GM18511 (cell line): ENCODE measurements around the gene TENM3.

ENCODE experiments used
- ATAC-seq: cut with Tn5 transposase; IDR thresholded peaks from one replicate; pipeline ENCODE4 v1.9.1; 2021; ENCODE audit warnings: mild to moderate bottlenecking, moderate library complexity; ENCODE audit not compliant: unreplicated experiment

The TENM3 gene

DNA sequence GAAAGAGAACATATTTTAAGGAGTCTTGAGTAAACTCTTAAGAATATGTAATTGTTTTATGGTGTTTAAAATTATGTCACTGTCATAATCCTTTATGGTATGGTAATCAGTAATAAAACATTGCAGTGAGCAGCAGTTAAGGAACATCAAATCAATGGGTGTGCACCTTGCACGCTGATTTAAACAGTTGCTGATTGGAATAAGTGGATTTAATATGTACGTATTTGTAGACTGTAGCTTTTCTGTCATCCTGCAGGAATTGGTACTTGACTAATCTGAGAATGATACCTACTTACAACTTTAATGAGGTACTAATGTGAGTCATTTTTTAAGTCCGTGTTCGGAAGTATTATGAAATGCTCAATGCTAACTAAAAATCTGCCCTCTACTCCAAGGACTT, 461.7 kb downstream of the TENM3 start:
- no peak for ATAC-seq

DNA sequence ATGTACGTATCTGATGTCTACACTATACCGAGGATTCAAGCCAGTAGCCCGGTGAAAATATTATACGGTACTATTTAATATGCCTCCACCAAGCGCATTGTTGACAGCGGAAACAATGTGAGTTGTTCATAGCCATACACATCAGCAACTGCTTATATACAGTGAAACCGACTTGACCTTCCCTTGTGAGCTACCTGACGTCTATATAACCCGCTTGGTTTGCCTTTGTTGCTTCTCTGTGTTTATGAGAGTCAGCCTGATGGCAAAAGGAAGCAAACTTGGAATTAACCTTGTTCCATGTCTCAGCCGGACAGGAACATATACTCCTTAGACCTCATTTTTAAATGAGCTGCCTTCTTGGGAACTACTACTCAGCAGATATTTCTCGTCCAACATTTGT, 462.2 kb downstream of the TENM3 start:
- ATAC-seq, result no peak

DNA sequence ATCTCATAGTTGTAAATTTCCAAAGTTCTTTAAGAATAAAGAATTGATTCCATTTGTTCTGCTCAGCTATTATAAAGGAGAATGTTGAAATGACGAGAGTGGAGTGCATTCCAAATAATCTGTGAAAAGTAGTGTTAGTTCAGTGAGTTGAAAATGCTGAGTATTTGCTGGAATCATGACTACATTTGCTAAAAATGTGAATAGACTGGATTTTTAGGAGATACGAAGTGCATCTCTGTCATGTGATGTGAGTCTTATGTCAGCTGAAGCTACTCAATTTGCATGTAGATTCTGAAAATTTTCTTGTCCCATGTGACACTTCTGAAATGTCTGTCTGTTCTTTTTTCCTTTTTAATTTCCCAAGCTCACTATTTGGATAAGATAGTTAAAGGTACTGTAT, 468.0 kb downstream of the TENM3 start:
- ATAC-seq, result no peak

DNA sequence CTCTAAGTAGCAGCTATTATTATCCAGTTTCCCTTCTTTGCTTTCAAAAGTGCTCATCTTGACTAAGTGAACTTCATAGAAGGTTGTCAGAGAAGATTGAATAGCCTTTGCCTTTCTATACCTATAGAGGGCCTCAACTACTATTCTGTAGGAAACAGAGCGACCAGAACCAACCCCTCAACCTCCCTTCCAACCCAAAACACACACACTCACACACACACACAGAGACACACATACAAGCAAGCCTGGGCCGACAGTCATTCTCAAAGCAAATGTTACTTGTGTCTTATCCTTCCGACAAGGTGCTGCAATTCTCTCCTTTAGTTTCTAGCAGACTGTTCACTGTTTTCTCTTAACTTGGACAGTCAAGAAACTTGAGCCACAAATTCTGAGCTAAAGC, 472.3 kb downstream of the TENM3 start:
- no peak for ATAC-seq

DNA sequence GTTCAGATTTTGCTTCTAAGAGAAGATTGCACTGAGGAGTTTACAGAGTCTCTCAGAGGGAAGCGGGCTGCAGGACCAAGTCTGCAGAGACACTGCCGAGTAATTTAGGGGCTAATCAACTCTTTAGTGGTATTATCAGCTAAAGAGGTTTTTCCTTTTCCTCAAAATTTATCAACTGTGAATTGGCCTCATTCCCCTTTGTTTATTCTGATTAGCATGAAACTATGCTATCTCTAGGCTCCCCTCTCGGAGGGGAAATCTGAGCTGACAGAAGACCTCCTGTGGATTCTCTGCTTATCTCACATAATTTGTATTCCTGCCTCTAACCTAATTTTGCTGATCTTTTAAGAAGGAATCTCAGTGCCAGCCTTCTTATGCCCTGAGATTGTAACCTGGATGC, 473.0 kb downstream of the TENM3 start:
- no peak for ATAC-seq

DNA sequence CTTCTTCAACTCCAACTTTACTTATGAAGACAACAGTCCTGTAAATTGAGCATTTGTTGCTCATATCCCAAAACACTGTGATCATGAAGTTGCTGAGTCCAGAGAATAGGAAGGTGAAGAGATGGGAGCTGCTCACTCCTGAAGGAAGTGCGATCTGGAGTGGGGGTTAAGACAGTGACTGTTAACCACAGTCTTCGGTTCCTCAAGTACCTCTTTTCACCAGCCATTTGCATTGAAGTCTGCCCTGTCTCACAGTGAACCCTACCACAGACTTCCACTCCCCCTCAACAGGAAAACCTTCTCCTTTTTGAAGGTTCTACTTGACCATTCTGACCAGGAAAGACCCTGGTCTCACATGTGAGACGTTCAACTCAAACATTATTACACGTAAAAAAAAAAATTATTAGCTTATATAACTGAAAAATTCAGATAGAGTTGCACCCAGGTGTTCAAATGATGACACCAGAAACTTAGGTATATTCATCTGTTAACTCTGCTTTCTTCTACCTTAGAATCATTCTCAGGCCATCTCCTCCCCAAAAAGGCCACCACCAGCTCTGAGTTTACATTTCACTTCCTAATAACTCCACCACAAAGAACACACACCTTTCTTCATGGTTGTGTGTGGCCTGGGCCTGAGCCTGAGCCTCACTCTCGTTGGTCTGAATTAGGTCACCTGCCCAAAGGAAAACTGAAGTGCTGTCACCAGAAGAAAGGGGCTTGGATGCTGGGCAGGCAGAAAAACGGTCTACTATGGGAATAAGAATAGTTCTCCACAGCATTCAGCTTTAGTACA, 474.8 kb downstream of the TENM3 start:
- ATAC-seq, result peak; percentile 46

DNA sequence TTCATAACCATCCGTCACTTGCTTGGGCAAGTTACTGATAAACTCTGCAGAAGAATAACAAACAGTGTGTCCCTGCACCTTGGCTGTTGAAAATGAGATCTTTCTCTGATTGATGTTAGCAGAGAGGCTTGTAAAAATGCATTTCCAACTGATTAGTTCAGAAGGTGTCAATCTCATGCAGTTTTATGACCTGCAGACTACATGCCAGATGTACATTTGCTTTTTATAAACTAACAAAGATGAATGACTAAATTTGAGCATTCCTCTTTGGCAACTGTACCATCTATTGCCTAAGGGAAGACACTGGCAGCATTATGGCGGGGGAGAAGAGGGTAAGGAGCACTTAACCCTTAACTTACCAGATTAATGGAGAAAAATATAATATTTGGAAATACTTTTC, 481.2 kb downstream of the TENM3 start:
- ATAC-seq, result no peak

DNA sequence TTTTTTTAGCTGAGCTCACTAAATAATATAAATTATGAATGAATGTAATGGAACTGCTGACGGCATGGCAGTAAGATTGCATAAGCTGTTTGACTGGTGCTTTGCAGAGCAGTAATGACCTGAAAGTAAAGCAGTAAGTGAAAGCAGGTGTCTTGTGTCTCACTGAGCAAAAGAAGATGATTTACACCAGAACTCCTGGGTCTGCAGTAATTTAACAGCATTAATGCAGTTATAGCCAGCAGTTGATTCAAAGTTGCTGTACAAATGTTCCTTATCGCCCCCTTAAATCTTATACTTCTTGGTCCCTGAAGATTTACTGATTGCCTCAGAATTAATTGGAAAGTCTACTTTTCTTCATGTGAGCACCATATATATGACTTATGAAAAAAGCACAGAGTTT, 486.3 kb downstream of the TENM3 start:
- ATAC-seq, result no peak

DNA sequence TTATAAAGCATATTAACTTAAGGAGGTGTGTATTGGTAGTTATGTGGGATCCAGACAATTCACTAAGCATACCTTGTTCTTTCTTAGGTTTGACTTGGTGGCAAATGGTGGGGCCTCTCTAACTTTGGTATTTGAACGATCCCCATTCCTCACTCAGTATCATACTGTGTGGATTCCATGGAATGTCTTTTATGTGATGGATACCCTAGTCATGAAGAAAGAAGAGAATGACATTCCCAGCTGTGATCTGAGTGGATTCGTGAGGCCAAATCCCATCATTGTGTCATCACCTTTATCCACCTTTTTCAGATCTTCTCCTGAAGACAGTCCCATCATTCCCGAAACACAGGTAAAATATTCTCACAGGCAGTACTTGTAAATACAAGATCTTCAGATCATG, 487.6 kb downstream of the TENM3 start:
- ATAC-seq, result no peak

DNA sequence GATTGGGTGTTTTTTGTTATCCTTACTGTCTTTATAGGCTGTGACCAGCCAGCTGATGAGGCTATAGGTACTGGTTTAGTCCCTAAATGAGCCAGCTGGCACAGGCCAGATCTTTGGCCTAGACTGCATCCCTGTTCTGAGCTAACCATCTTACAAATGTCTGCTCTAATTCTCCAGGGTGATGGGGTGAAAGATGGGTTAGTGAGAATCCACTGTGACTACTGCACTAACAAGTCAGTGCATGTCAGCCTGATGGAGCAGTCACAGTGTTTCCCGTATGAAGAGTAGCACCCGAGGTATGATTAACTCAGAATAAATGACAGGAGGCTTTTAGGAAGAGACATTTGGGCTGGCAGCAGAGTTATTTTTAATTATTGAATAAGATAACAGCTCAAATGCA, 493.0 kb downstream of the TENM3 start:
- no peak for ATAC-seq

DNA sequence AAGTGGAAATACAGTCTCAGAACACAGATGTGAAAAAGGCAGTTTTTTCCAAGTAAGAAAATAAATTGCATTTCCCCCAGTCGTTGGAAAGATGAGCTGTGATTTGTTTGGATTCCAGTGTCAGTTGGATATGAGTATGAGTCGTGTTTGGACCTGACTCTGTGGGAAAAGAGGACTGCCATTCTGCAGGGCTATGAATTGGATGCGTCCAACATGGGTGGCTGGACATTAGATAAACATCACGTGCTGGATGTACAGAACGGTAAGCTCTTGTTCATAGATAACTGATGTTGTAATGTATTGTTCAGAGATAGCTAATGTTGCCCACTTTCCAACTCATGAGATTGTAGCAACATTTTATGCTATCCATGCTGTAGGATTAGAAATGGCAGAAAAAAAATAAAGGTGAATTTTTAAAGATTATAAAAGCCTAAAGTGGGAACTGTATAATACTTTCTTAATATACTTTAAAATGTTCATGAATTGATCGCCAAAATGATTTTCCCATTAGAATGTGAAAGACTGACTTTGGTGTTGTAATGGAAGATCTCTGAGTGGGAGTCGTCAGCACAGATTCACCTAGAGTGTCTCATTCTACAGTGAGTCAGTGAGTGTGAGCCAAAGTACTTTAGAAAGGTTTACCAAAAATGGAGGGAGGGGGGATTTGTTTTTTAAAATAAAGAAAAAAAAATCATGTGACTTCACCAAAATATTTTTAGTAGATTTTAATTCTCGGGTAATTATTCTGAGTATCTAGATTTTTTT, 495.3 kb downstream of the TENM3 start:
- no peak for ATAC-seq

DNA sequence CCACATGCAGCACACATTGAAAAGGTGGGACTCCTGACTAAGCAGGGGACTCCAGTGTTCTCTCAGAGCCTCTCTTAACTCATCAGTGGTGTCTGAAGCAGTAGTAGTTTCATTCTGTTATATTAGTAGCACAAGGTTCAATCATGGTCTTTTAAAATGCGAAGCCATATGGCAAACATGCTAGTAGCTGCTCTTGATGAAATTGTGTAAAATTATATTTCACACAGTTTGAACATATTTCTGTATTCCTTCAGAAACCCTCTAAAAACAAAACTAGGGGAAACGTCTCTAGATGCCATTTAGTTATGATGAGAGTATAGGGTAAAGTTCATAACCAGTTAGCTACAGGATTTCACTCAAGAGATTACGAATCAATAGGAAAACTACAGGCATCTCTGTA, 497.1 kb downstream of the TENM3 start:
- no peak for ATAC-seq

DNA sequence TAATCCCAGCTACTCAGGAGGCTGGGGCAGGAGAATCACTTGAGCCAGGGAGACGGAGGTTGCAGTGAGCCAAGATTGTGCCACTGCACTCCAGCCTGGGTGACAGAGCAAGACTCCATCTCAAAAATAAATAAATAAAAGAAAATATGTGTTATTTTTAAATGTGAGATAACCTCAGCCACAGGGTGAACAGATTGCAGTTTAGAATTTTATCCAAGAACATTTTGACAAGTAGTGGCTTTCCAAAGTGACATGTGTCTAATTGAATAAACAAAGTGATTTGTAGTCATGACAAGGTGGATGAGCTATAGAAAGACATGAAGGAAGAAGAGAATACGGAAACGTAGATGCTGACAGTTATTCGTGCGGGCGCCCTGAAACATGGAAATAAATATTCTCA, 497.9 kb downstream of the TENM3 start:
- no peak for ATAC-seq

DNA sequence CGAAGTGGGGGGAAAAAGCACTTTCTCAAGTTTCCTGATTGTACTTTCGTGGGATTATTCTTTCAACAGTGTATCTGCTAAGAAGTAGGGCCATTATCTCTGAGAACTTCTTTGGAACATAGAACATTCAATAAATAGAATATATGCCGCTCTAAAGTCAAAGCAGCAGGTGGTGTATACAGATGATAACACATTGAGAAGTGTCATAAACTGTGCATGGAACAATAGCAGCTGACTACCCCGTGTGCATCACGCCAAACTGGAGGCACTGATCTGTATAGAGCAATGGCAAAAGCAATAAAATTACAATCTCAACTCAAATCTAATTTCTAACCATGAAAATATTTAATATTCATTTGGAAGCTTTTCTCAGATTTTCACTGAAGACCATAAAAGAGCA, 498.7 kb downstream of the TENM3 start:
- no peak for ATAC-seq

DNA sequence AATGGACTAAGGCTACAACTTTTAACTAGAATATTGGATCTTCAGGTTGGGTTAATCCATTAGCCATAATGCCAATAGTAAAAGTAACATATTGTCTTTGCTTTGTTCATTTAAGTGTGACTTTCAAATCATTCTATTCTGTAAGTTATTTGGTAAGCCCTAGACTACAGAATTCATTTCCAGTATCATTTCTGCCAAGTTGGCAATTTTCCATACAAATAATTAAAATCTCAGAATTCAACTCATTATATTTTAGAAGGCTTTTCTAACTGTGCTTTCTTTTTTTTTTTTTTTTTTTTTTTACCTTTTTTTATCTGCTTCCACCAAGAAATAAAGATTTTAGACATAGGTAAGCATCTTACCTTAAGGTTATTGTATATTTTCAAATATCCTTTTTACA, 500.6 kb downstream of the TENM3 start:
- no peak for ATAC-seq

DNA sequence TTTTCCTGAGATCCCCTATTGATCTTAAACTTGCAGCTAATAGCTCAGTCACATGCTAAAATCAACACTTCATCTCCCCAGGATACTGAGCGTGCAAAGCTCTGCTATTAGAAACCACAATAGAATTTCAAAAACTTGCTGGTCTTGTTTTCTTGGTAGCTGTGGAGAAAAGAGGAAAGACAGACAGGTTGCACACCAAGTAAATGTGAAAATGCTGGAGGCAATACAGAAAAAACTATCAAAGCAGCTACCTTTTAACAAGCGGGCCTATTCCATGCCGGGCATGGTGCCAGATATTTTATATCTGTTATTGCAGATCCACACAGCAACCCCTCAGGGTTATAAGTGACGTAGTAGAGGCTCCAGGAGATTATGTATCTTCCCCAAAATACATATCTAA, 502.0 kb downstream of the TENM3 start:
- no peak for ATAC-seq

DNA sequence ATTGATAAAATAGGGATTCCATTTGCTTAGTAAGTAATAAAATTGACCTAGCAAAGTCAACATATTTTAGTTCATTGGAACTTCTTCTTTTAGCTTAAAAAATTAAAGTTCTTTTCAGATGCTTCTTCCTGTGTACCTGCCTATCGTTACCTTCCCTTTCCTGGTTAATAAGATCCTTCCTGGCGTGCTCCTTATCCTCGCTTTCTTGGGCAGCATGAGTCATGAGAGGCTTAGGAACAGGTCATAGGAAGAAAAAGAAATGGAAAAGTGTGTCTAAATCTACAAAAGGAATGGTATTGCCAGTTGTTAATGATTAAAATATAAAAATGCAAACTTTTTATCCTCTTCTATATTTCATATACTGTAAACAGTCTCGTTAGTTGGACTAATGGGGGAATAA, 503.7 kb downstream of the TENM3 start:
- ATAC-seq, result no peak

DNA sequence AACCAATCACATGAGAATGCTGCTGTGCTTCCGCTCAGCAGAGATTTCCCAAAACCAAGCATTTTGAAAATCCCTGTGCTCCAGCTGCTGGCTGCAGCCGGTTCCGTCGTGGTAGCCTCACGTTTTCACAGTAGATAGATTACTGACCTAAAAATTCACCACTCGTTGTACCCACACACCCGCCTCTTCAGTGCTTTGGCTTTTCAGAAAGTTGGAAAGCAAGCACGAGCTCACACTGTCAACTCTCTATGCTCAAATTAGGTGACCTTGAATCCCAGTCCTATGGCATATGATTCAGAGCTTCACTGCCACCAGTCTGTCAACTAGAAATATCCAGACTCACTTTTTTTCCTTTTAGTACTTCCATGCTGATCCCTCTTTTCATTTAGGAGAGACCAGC, 505.1 kb downstream of the TENM3 start:
- ATAC-seq, result no peak

DNA sequence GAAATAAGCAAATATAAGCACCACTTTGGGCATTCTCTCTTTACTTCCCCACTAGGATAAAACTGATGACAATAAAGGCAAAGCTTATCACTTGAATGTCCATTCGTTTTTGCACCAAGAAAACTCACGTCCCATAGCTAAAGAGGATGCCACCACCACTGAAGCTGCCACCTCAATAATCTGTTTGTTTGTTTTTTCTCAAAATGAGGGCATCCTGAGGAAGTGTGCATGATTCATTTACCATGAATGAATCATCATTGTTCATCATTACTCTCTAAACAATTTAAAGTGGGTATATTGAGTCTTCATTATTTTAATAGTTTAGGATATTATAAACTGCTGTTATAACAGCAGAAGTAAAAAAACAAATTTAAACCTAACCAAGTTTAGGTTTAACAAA, 505.7 kb downstream of the TENM3 start:
- ATAC-seq, result no peak

DNA sequence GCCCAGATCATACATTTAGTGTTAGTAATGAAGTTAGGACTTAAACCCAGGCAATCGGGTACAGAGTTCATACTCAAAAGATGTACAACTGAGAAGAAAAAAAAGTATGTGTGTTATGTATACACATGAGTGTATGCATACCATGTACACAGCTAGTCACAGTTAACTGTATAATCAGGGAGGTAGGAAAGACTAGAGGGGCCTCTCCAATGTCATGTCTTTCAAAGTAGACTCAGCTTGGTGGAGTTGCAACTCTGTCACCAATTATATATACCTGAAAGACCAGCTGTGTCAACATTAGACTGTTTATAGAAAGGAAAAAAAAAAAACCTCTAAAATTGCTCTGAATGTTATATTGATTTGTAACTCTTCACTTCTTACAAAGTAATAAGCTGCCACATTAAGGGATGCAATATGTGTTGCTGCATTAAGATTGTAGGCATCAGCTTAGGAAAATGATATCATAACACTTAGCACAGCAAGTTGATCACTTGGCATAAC, 506.5 kb downstream of the TENM3 start:
- ATAC-seq, result no peak

DNA sequence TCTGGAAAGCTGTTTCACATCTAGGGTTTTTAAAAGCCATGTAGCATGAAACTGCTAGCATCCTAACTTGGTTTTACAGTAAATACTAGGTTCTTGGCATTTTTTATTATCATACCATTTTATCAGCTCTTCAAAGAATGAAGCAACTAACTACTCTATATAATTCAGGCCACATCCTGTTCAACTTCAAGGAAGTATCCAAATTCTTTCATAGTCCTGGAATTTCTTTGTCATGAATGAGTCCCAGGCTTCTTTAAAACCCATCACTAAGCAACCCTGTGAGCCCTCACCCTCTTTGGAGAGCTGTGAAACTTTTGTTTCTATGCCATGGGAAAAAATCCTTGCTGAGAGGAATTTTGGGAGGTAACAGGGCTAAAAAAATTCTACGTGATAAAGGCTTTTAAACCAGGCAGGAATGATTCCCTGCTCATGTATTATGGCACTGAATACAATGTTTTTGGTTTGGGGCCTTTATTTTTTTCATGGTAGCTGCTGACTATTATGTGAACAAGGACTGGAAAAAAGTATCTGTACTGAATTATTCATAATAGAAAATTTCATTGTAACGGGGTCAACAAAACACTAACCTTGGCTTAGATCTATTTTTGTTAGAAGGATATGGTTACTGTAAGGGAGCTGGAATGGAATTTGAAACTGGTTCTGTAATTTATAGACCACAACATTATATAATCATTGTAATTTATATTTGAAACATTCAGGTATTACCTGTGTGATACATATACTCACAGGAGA, 509.1 kb downstream of the TENM3 start:
- no peak for ATAC-seq

DNA sequence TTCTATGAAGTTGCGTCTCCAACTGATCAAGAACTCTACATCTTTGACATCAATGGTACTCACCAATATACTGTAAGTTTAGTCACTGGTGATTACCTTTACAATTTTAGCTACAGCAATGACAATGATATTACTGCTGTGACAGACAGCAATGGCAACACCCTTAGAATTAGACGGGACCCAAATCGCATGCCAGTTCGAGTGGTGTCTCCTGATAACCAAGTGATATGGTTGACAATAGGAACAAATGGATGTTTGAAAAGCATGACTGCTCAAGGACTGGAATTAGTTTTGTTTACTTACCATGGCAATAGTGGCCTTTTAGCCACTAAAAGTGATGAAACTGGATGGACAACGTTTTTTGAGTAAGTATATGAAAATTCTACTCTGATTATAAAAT, 511.7 kb downstream of the TENM3 start:
- no peak for ATAC-seq
